NCI-H2227 treated with DMSO at 0.1 percent for 48 hours (cell line): ENCODE results near the gene COX19.
"Not testable (repeated sequence)": the region's sequence is repeated elsewhere in the genome, so short reads cannot be mapped to it uniquely, and the experiment has no call there.

Experiments used
- DNase-seq: peaks from one replicate; lab custom pipeline; 2025; lab: John Stamatoyannopoulos, UW

The COX19 gene

GRCh38 chr7:924042-924441 lies 51.3 kb downstream of the COX19 start:
- not testable (repeated sequence) for DNase-seq

- no peak for DNase-seq
These were observed 52.0 kb downstream of the COX19 start for GRCh38 chr7:923108-924041.

GRCh38 chr7:922334-923107 lies 52.8 kb downstream of the COX19 start:
- DNase-seq: no peak

- no peak for DNase-seq
These were observed 53.6 kb downstream of the COX19 start for GRCh38 chr7:921581-922333.

GRCh38 chr7:921071-921461 lies 54.3 kb downstream of the COX19 start:
- DNase-seq: no peak

GRCh38 chr7:920351-921070 lies 54.8 kb downstream of the COX19 start:
- DNase-seq: no peak

GRCh38 chr7:919924-920341 lies 55.4 kb downstream of the COX19 start:
- DNase-seq: no peak

- DNase-seq: no peak
These were observed 56.3 kb downstream of the COX19 start for GRCh38 chr7:919114-919442.

- DNase-seq: no peak
These were observed 56.8 kb downstream of the COX19 start for GRCh38 chr7:918441-919113.

- no peak for DNase-seq
These were observed 57.3 kb downstream of the COX19 start for GRCh38 chr7:918118-918425.

- no peak for DNase-seq
These were observed 57.9 kb downstream of the COX19 start for GRCh38 chr7:917255-918117.

- peak; percentile 28 for DNase-seq
These were observed 58.9 kb downstream of the COX19 start for GRCh38 chr7:916291-916941.
